GM10847 (cell line): ENCODE measurements around the gene FXYD4.
A peak's percentile ranks its signal among the peaks of the same experiment; 100 is the strongest.

Source experiments
- POLR2A ChIP-seq: IDR thresholded peaks from 2 replicates; pipeline ENCODE4 v1.6.1; 2011; ENCODE audit not compliant: insufficient read length; ENCODE audit errors: extremely low read depth

FXYD4 gene

GRCh38 chr10:43347997-43348396 is 23.4 kb upstream of the FXYD4 start:
- TF ChIP-seq POLR2A, result no peak

DNA sequence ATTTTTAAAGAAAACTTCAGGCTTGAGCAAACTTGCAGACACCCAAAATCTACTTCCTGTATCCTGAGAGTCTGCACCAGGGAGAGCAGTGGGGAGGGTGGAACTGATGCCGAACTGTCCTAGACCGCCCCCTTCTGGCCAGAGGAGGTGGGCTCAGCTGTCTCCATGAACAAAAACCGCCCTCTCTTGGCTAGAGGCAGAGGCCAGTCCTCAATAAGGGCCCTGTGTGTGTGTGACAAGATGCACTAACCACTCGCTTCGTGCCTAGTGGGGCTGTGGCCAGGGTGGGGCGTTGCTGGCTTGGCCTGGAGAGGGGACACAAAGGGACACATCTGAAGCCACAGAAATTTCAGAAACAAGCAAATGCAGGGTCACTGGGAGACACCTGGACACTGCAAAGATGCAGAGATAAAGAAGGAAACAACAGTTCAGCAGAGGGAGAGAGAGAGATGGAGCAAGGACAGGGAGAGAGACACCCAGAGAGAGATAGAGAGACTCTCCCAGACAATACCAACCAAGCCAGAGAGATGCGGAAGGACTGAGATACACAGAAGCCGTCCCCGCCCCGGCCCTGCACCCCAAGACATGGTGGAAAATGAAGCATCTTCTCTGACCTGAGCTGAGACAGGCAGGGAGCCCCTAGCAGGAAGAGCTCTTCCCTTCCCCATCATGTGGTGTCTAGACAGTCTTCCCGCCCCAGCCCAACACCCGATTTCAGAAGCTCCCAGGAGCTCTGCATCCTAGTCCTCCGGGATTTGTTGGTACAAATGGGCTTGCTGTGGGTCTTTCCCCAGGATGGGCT is 22.7 kb upstream of the FXYD4 start:
- no peak for TF ChIP-seq POLR2A

- TF ChIP-seq POLR2A, result no peak
These were observed 21.3 kb upstream of the FXYD4 start for GRCh38 chr10:43350156-43350555.

GRCh38 chr10:43350686-43351085 is 20.8 kb upstream of the FXYD4 start:
- TF ChIP-seq POLR2A, result no peak

DNA sequence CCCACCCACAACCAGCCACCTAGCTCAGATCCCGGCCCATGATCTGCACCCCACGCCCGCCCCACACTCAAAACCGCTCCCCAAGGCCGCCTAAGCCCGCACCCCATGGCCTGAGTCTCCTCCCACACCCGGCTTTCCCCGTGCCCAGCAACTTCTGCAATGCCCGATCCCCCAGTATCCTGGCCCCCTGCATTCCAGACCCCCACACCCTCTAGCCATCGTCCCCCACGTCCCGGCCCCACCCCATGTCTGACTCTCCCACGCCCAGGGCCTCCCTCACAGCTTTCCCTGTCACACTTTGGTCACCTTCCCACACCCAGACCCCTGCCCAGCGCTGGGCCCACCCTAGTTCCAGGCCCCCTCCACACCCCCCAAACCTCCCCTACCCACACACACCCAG is 20.1 kb upstream of the FXYD4 start:
- no peak for TF ChIP-seq POLR2A

GRCh38 chr10:43352951-43353350 is 18.5 kb upstream of the FXYD4 start:
- TF ChIP-seq POLR2A, result no peak

GRCh38 chr10:43353495-43354329 is 17.7 kb upstream of the FXYD4 start:
- no peak for TF ChIP-seq POLR2A

GRCh38 chr10:43354330-43354635 is 17.2 kb upstream of the FXYD4 start:
- TF ChIP-seq POLR2A, result no peak

DNA sequence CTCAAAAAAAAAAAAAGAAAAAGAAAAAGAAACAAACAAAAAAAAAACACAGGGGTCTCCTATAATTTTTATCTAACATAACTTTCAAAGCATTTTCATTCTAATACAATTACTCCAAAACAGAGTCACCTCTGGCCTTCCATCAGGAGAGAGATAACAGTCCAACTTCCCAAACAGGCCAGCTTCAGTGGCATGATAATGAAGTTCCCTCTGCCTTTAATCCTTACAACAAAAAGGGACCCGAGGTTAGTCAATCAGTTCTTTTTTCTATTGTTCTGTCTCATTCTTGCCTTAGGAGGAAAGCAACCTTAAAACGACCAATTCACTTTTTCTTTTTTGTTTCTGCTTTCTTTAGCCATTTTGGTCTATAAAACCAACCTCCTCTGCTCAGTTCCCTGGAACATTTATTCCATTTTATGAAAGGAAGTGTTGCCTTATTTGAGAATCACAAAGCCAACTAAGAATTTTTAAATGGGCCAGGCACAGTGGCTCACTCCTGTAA is 16.5 kb upstream of the FXYD4 start:
- TF ChIP-seq POLR2A, result no peak

- no peak for TF ChIP-seq POLR2A
These were observed 15.6 kb upstream of the FXYD4 start for GRCh38 chr10:43355749-43356371.

GRCh38 chr10:43360086-43360485 is 11.3 kb upstream of the FXYD4 start:
- no peak for TF ChIP-seq POLR2A

- TF ChIP-seq POLR2A, result no peak
These were observed 9.8 kb upstream of the FXYD4 start for GRCh38 chr10:43361547-43362190.

DNA sequence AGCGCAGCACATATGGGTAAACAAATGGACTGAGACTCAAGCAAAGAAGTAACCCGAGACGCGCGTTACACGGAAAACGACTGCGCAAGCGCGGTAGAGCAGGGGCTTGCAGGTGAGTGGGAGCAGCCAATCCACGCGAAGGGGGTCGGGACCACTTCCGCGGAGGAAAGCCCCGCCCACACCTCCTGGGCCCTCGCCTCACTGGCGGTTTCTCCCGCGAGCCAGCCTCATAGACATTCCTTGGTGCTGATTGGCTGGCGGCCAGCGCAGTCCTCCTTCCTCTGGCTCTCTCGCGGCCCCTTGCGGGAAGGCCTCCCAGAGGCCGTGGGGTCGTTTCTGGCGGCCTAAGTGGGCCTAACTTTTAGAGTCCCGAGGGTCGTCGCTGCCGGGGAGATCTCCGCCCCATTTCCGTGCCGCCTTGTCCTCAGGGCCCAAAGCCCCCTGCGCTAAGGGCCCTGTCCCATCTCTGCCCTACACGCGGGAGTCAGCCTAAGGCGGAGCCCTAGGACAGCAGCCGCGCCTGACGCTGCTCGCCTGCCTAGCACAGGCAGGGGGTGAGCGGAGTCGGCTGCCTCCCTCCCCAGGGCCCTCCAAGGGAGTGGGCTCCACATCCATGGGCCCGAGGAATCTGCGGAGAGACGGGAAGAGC is 9.1 kb upstream of the FXYD4 start:
- peak; percentile 67 for TF ChIP-seq POLR2A

DNA sequence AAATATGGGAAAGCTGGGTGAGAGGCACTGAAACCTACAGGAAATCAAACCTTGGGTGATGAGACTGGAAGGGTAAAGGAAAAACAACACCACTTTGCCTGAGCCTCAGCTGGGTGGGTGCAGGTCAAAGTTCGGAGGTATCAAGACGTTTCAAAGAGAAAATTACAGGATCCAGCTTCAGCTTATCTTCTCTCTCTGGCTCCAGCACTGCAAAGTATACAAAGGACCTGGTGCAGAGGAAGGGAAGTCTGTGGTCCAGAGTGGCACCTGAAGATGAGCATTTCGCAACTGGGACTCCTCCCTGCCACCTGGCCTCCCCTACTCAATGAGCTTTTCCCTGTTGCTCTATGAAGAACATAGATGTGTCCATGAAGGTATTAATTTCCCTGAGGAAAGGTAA is 6.4 kb upstream of the FXYD4 start:
- TF ChIP-seq POLR2A, result no peak

- no peak for TF ChIP-seq POLR2A
These were observed 1.5 kb upstream of the FXYD4 start for GRCh38 chr10:43369921-43370320.
